ENCODE measurements around the gene SETD2. TPM values are rescaled to one million over a fixed set of nuclear protein-coding genes. Genes with fewer than 3 reads are reported as not detected.

Gene SETD2
- total RNA-seq, 1 experiment from 2014 or later = 47.7 TPM

DNA sequence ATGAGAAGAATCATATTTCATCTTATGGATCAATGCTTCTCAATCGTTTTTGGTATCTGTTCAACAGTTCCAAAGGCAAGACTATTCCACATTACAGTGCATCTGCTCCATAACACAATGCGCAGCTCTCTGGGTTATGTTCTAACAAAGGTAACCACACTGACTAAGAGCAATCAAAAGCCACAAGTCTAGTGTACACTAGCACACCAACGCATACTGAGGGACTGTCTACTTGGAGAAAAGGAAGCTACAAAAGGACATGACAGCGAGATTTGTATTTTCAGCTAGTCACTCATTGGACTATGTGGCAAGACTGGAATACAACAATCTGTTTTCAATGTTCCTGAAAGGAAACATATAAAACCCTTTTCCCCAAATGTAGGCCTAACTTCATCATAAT lies 35.8 kb downstream of the SETD2 start:
- Histone ChIP-seq H3K27ac (no peak overlapping the region), H3K9me2 (ENCODE audit: insufficient read depth) (no peaks in the 10 kb centered on the region), H3K4me3 (no peak overlapping the region), H3K9me3 (ENCODE audit: insufficient read depth, low read depth) (no peaks in the 10 kb centered on the region), H4K20me1 (ENCODE audit: insufficient read depth) (peaks cover 35% of the 10 kb centered on the region; the same call in 1 of the 2 replicates), H3K27me3 (ENCODE audit: insufficient read depth, low read depth) (no peaks in the 10 kb centered on the region), H3K4me1 (replicated peaks; ENCODE audit: insufficient read depth) (no peaks in the 10 kb centered on the region), H3K79me2 (ENCODE audit: low read depth) (peaks cover 59% of the 10 kb centered on the region), H3F3A (ENCODE audit: insufficient read depth, low read depth) (no peaks in the 10 kb centered on the region), H2AFZ (no peak overlapping the region), H3K36me3 (ENCODE audit: low read depth) (0 out of 2 replicates have a peak, but pooled peaks cover 12% of the 10 kb centered on the region), H3K4me2 (no peak overlapping the region)
- ChIA-PET CTCF (no interaction called here), POLR2A (ENCODE audit: unreplicated experiment) (no interaction called here)
- no peak for DNase-seq
- intact Hi-C loops (cut with micrococcal nuclease; ENCODE audit: unreplicated experiment) = no loop called here
- TF ChIP-seq, protein P1, sequence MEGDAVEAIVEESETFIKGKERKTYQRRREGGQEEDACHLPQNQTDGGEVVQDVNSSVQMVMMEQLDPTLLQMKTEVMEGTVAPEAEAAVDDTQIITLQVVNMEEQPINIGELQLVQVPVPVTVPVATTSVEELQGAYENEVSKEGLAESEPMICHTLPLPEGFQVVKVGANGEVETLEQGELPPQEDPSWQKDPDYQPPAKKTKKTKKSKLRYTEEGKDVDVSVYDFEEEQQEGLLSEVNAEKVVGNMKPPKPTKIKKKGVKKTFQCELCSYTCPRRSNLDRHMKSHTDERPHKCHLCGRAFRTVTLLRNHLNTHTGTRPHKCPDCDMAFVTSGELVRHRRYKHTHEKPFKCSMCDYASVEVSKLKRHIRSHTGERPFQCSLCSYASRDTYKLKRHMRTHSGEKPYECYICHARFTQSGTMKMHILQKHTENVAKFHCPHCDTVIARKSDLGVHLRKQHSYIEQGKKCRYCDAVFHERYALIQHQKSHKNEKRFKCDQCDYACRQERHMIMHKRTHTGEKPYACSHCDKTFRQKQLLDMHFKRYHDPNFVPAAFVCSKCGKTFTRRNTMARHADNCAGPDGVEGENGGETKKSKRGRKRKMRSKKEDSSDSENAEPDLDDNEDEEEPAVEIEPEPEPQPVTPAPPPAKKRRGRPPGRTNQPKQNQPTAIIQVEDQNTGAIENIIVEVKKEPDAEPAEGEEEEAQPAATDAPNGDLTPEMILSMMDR (conservative IDR thresholded peaks at IDR 0.05) = no peak
- TF ChIP-seq EZH2 (IDR thresholded peaks at IDR 0.05; ENCODE audit: low read depth) = no peak
- BruUV-seq (replicated peaks) = no TSS peak

DNA sequence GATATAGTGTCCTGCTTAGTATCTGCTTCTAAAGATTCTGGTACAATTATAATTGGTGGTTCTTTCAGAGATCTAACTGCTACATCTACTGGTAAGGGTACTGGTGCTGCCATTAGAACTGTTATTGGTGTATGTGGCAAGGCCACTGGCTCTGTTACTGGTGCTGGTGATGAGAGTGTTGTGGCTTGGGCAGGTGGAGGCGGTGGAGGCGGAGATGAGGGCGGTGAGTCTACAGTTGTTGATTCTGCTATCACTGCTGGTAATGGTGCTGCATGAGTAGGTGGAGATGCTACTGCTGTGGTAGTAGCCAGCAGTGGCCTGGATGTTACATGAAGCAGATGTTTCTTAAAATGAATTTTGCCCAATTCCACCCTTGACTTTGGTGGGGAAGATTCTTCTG lies 40.1 kb downstream of the SETD2 start:
- H3K27ac ChIP-seq = no peak overlapping the region
- no peaks in the 10 kb centered on the region for H3K9me2 ChIP-seq (ENCODE audit: insufficient read depth)
- CTCF ChIA-PET = no interaction called here
- H3K36me3 ChIP-seq (ENCODE audit: low read depth) = 0 out of 2 replicates have a peak, but pooled peaks cover 12% of the 10 kb centered on the region
- no peaks in the 10 kb centered on the region for H3K4me1 ChIP-seq (replicated peaks; ENCODE audit: insufficient read depth)
- DNase-seq = no peak
- intact Hi-C loops (cut with micrococcal nuclease; ENCODE audit: unreplicated experiment) = no loop called here
- POLR2A ChIA-PET (ENCODE audit: unreplicated experiment) = no interaction called here
- H3K79me2 ChIP-seq (ENCODE audit: low read depth) = peaks cover 28% of the 10 kb centered on the region
- no peaks in the 10 kb centered on the region for H3K9me3 ChIP-seq (ENCODE audit: insufficient read depth, low read depth)
- BruUV-seq (replicated peaks) = TSS peak; percentile 18
- H3K4me3 ChIP-seq = no peak overlapping the region
- H3K27me3 ChIP-seq (ENCODE audit: insufficient read depth, low read depth) = no peaks in the 10 kb centered on the region
- H4K20me1 ChIP-seq (ENCODE audit: insufficient read depth) = peaks cover 18% of the 10 kb centered on the region; the same call in 1 of the 2 replicates
- no peak overlapping the region for H3K4me2 ChIP-seq
- TF ChIP-seq, protein P1 (conservative IDR thresholded peaks at IDR 0.05) = no peak
- TF ChIP-seq EZH2 (IDR thresholded peaks at IDR 0.05; ENCODE audit: low read depth) = no peak
- H3F3A ChIP-seq (ENCODE audit: insufficient read depth, low read depth) = no peaks in the 10 kb centered on the region
- H2AFZ ChIP-seq = no peak overlapping the region

DNA sequence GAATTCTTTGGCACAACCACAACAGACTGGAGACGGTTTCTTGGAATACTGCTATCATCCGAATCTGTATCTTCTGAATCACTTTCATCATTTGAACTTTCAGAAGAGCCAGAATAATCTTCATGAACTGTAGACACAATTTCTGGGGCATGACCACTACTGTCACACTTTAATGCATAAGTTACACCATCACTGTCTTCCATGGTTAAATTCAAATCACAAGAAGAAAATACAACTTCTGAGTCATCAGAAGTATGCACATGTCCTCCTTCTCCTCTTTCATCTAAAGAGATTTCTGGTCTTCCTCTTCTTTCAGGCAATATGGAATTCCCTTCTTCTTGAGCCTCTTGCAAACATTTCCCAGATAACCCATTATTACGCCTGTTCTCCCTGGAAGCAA lies 42.5 kb downstream of the SETD2 start:
- TF ChIP-seq, protein P1 (conservative IDR thresholded peaks at IDR 0.05) = no peak
- no peak for TF ChIP-seq EZH2 (IDR thresholded peaks at IDR 0.05; ENCODE audit: low read depth)
- ChIA-PET CTCF (no interaction called here), POLR2A (ENCODE audit: unreplicated experiment) (no interaction called here)
- DNase-seq = no peak
- Histone ChIP-seq H3K4me2 (no peak overlapping the region), H3K27me3 (ENCODE audit: insufficient read depth, low read depth) (no peaks in the 10 kb centered on the region), H3K36me3 (ENCODE audit: low read depth) (0 out of 2 replicates have a peak, but pooled peaks cover 12% of the 10 kb centered on the region), H3K9me3 (ENCODE audit: insufficient read depth, low read depth) (no peaks in the 10 kb centered on the region), H3K79me2 (ENCODE audit: low read depth) (peaks cover 3% of the 10 kb centered on the region; the same call in 1 of the 2 replicates), H4K20me1 (ENCODE audit: insufficient read depth) (no peaks in the 10 kb centered on the region), H3K4me3 (no peak overlapping the region), H3K4me1 (replicated peaks; ENCODE audit: insufficient read depth) (no peaks in the 10 kb centered on the region), H3K27ac (no peak overlapping the region), H3F3A (ENCODE audit: insufficient read depth, low read depth) (no peaks in the 10 kb centered on the region), H3K9me2 (ENCODE audit: insufficient read depth) (no peaks in the 10 kb centered on the region), H2AFZ (no peak overlapping the region)
- intact Hi-C loops (cut with micrococcal nuclease; ENCODE audit: unreplicated experiment) = no loop called here
- BruUV-seq (replicated peaks) = no TSS peak

All from PC-9 (cell line).